ENCODE measurements around the gene HOXC9.

GRCh38 chr12:53976823-53977595, 23.0 kb upstream of the HOXC9 start:
- no peak for TF ChIP-seq POLR2A (IDR thresholded peaks at IDR 0.05)
- TF ChIP-seq, protein P1, sequence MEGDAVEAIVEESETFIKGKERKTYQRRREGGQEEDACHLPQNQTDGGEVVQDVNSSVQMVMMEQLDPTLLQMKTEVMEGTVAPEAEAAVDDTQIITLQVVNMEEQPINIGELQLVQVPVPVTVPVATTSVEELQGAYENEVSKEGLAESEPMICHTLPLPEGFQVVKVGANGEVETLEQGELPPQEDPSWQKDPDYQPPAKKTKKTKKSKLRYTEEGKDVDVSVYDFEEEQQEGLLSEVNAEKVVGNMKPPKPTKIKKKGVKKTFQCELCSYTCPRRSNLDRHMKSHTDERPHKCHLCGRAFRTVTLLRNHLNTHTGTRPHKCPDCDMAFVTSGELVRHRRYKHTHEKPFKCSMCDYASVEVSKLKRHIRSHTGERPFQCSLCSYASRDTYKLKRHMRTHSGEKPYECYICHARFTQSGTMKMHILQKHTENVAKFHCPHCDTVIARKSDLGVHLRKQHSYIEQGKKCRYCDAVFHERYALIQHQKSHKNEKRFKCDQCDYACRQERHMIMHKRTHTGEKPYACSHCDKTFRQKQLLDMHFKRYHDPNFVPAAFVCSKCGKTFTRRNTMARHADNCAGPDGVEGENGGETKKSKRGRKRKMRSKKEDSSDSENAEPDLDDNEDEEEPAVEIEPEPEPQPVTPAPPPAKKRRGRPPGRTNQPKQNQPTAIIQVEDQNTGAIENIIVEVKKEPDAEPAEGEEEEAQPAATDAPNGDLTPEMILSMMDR (IDR thresholded peaks at IDR 0.05), result no peak

All from breast epithelium (tissue), 3 donors.